RWPE1 (cell line): ENCODE data around the gene KRI1.

Experiments used
- CTCF ChIA-PET: fragments of 350-600 bp; sonication (Branson Sonifier 250); formaldehyde crosslinking; extraction: SDS; loops from one replicate; lab custom pipeline; 2021; lab: Yijun Ruan, JAX
- POLR2A ChIA-PET: fragments of 400-600 bp; formaldehyde crosslinking; extraction: SDS; loops from one replicate; lab custom pipeline; 2020; ENCODE audit warnings: antibody characterized with exemption; ENCODE audit not compliant: low non-redundant PET; lab: Yijun Ruan, JAX
- DNase-seq: peaks from one replicate; pipeline ENCODE4 v3.0.0; 2012; ENCODE audit warnings: low spot score
- H3K27ac ChIP-seq: fragments of 450-650 bp; 2 replicates; pipeline ENCODE4 v1.5.1; 2017
- TF ChIP-seq, protein P1 (sequence below): fragments of 450-650 bp; conservative IDR thresholded peaks from 2 replicates; pipeline ENCODE4 v1.5.1; 2017; ENCODE audit warnings: low read depth, mild to moderate bottlenecking

The KRI1 gene

DNA sequence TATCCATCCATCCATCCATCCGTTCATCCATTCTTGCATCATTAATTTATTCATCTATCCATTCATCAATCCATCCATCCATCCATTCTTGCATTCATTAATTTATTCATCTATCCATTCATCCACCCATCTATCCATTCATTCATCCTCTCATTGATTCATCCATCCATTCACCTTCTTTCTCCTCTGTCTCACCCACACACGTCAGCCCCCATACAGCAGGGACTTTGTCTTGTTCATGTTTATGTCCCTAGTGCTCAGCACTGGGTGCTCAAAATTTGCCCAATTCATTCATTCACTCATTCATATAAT, 22.0 kb upstream of the KRI1 start:
- H3K27ac ChIP-seq: no peak overlapping the region
- CTCF ChIA-PET: interaction anchor here (0.6 kb wide), 1 partner anchor 57 kb away, joined by 3 read pairs; no protein-coding TSS in a partner anchor
- no peak for DNase-seq
- POLR2A ChIA-PET: no interaction called here
- TF ChIP-seq, protein P1, sequence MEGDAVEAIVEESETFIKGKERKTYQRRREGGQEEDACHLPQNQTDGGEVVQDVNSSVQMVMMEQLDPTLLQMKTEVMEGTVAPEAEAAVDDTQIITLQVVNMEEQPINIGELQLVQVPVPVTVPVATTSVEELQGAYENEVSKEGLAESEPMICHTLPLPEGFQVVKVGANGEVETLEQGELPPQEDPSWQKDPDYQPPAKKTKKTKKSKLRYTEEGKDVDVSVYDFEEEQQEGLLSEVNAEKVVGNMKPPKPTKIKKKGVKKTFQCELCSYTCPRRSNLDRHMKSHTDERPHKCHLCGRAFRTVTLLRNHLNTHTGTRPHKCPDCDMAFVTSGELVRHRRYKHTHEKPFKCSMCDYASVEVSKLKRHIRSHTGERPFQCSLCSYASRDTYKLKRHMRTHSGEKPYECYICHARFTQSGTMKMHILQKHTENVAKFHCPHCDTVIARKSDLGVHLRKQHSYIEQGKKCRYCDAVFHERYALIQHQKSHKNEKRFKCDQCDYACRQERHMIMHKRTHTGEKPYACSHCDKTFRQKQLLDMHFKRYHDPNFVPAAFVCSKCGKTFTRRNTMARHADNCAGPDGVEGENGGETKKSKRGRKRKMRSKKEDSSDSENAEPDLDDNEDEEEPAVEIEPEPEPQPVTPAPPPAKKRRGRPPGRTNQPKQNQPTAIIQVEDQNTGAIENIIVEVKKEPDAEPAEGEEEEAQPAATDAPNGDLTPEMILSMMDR: no peak

DNA sequence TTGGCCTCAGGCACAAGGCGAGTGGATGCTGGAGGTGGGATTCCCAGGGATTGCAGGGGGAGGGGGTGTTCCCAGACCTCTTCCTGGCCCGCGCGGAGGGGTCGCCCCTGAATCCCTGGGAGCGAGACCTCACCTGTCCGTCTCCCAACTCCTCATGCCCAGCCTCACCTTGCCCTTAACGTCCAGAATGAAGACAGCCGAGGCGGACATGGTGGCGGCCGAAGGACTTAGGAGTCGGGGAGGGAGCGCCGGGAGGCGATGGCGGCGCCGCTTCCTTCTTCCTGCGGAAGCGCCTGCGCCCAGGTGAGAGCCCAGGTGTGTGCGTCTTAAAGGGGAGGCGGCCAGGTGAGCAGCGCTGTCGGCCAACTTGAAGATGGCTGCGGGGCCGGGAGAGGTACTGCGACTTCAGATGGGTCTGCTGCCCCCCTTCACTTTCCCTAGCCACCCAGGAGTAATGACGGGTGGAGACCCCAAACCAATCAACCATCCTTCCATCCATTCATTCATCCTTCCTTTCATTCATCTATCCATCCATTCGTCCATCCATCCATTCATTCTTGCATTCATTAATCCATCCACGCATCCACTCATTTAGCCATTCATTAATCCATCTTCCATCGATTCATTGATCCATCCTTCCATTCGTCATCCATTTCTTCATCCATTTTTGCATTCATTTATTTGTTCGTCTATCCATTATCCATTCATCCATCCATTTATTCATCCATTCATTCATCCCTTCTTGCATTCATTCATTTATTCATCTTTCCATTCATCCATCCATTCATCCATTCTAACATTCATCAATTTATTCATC, 21.4 kb upstream of the KRI1 start, which contains the start of gene AP1M2:
TSS of gene AP1M2 (minus strand) at position 291 of the 817 bp plus-strand sequence. CDS start at position 210, 81 bp downstream.
- TF ChIP-seq, protein P1: no peak
- no peak within 1 kb of the TSS for H3K27ac ChIP-seq
- no peak for DNase-seq
- ChIA-PET CTCF (no interaction called here), POLR2A (no interaction called here)

GRCh38 chr19:10586396-10586795, 20.6 kb upstream of the KRI1 start:
- no peak for DNase-seq
- H3K27ac ChIP-seq: no peak overlapping the region
- TF ChIP-seq, protein P1: no peak
- ChIA-PET CTCF (interaction anchor here (0.9 kb wide), 1 partner anchor 131 kb away, joined by 5 read pairs; no protein-coding TSS in a partner anchor), POLR2A (interaction anchor here (0.8 kb wide), 1 partner anchor 55 kb away, joined by 3 read pairs; no protein-coding TSS in a partner anchor)

DNA sequence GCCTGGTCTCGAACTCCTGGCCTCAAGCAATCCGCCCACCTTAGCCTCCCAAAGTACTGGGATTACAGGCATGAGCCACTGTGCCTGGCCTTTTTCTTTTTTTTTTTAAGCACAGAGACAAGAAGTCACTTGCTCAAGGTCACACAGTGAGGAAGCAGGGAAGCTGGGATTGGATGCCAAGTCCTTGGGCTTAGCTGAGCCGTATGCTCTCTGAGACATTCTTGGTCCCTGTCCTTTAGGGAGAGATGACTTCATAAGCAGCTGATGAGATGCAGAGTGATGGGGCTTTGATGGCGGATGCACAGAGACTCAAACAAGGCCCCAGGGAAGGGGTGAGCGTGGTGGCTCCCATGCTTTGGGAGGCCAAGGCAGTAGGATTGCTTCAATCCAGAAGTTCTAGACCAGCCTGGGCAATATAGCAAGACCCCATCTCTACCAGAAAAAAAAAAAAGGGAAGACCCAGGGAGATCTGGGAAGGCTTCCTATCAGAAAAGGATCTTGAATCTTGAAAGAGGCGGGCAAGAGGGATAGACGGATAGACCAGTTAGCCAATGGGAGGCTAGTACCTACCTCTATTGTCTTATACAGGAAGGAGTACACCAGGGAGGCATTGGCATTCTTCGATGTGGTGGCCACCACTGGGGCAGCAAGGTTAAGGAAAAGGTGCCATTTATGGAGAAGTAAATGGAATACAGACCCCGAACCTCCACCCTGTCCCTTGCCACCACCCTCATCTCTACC, 17.4 kb upstream of the KRI1 start:
- TF ChIP-seq, protein P1: no peak
- no peak for DNase-seq
- ChIA-PET POLR2A (no interaction called here), CTCF (interaction anchor here (0.5 to 4.9 kb wide), 3 partner anchors 61 to 122 kb away, joined by 3 to 81 read pairs (median 5); no protein-coding TSS in a partner anchor)
- no peak overlapping the region for H3K27ac ChIP-seq

DNA sequence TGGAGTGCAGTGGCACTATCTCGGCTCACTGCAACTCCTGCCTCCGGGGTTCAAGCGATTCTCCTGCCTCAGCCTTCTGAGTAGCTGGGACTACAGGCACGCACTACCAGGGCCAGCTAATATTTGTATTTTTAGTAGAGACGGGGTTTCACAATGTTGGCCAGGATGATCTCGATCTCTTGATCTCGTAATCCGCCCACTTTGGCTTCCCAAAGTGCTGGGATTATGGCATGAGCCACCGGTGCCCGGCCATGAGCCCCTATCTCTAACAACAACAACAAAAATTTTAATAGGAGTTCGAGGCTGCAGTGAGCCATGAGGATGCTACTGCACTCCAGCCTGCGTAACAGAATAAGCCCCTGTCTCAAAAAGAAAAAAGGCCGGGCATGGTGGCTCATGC, 16.3 kb upstream of the KRI1 start:
- no peak for DNase-seq
- H3K27ac ChIP-seq: no peak overlapping the region
- TF ChIP-seq, protein P1: no peak
- ChIA-PET CTCF (interaction anchor here (1.0 to 4.9 kb wide), 8 partner anchors 8 to 70 kb away, joined by 3 to 81 read pairs (median 5); partner anchors contain the start of gene SLC44A2), POLR2A (no interaction called here)
